NCI-H1417 treated with DMSO at 0.1 percent for 48 hours (cell line): ENCODE data around the gene IPP.
"Not testable (repeated sequence)": the region's sequence is repeated elsewhere in the genome, so short reads cannot be mapped to it uniquely, and the experiment has no call there.

Experiments used
- DNase-seq: peaks from one replicate; lab custom pipeline; 2025; lab: John Stamatoyannopoulos, UW

The IPP gene

GRCh38 chr1:45739641-45740156 lies 10.8 kb downstream of the IPP start:
- DNase-seq: not testable (repeated sequence)

- no peak for DNase-seq
Observed at GRCh38 chr1:45739137-45739536, 11.3 kb downstream of the IPP start.

GRCh38 chr1:45730780-45731319 lies 19.6 kb downstream of the IPP start:
- no peak for DNase-seq

GRCh38 chr1:45730075-45730779 lies 20.2 kb downstream of the IPP start:
- DNase-seq: no peak

GRCh38 chr1:45726007-45726406 lies 24.4 kb downstream of the IPP start:
- DNase-seq: not testable (repeated sequence)

GRCh38 chr1:45723248-45723930 lies 27.1 kb downstream of the IPP start:
- DNase-seq: no peak

- no peak for DNase-seq
Observed at GRCh38 chr1:45722809-45723208, 27.6 kb downstream of the IPP start.

GRCh38 chr1:45721207-45721606 lies 29.2 kb downstream of the IPP start:
- no peak for DNase-seq

- no peak for DNase-seq
Observed at GRCh38 chr1:45718289-45718688, 32.2 kb downstream of the IPP start.

GRCh38 chr1:45717386-45717785 lies 33.1 kb downstream of the IPP start:
- DNase-seq: not testable (repeated sequence)

GRCh38 chr1:45716700-45717099 lies 33.8 kb downstream of the IPP start:
- no peak for DNase-seq

GRCh38 chr1:45713711-45714110 lies 36.7 kb downstream of the IPP start:
- DNase-seq: no peak

- DNase-seq: no peak
Observed at GRCh38 chr1:45704637-45705036, 45.8 kb downstream of the IPP start.

- DNase-seq: no peak
Observed at GRCh38 chr1:45694823-45695222, 55.6 kb downstream of the IPP start.

- DNase-seq: not testable (repeated sequence)
Observed at GRCh38 chr1:45693811-45694210, 56.6 kb downstream of the IPP start.

- peak; percentile 74 for DNase-seq
Observed at GRCh38 chr1:45687754-45688740, 62.4 kb downstream of the IPP start, which contains the start of gene TMEM69. TMEM69 (plus strand) TSS chr1:45688181; CDS start chr1:45691069, 2,888 bp downstream.

GRCh38 chr1:45687014-45687753 lies 63.3 kb downstream of the IPP start:
- DNase-seq: peak; percentile 87

- DNase-seq: peak; percentile 80
Observed at GRCh38 chr1:45686288-45687013, 64.0 kb downstream of the IPP start, which contains the start of gene GPBP1L1. GPBP1L1 (minus strand) TSS chr1:45686533; CDS start chr1:45659087, 27,446 bp downstream.

GRCh38 chr1:45686015-45686287 lies 64.5 kb downstream of the IPP start:
- no peak for DNase-seq

GRCh38 chr1:45685308-45686014 lies 65.0 kb downstream of the IPP start:
- no peak for DNase-seq
